Neural progenitor cell (in vitro differentiated cells): ENCODE results near the gene REEP3.

Source experiments
- CTCF ChIP-seq: fragments of 200-600 bp; sonication (generic); IDR thresholded peaks from 2 replicates; pipeline ENCODE4 v1.5.1; 2017; ENCODE audit warnings: antibody characterized with exemption, mild to moderate bottlenecking
- EZH2 ChIP-seq: fragments of 200-600 bp; sonication (generic); IDR thresholded peaks from 2 replicates; pipeline ENCODE4 v1.6.1; 2017; ENCODE audit warnings: antibody characterized with exemption, mild to moderate bottlenecking, moderate library complexity
- EZH2phosphoT487 ChIP-seq: fragments of 200-600 bp; sonication (generic); IDR thresholded peaks from 2 replicates; pipeline ENCODE4 v1.6.1; 2017; ENCODE audit warnings: antibody characterized with exemption

DNA sequence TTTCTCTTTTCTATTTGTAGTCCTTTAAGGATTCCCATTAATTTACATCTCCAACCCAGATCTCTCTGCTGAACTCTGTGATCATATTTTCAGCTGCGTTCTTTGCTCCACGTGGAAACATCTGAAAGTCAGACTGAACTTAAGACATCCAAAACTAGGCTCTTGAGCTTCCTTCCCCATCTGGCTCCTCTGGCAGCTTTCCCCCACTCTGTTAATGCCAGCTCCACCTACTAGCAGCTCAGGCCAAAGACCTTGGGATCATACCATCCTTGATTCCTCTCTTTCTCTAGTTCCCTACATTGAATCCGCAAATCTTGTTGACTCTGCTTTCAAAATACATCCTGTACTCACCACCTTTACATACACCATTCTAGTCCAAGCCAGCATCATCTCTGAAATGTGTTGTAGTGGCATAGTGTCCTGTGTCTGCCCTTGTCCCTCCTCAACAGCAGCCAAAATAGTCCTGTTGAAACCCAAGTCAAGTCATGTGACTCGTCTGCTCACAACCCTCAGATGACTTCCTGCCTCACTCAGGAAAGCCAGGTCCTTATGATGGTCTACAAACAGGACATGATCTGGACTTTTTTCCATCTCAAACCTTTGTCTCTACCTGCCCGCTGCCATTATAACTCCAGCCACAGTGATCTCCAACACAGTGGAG, 7.0 kb downstream of the REEP3 start:
- TF ChIP-seq CTCF, result no peak
- TF ChIP-seq EZH2phosphoT487, result no peak
- TF ChIP-seq EZH2, result no peak
